ENCODE results near the gene FOXG1. TPM values are rescaled to one million over a fixed set of nuclear protein-coding genes. Genes with fewer than 3 reads are reported as not detected.
A peak's percentile ranks its signal among the peaks of the same experiment; 100 is the strongest.

FOXG1 gene
- total RNA-seq, 1 donor, result 0.63 TPM

DNA sequence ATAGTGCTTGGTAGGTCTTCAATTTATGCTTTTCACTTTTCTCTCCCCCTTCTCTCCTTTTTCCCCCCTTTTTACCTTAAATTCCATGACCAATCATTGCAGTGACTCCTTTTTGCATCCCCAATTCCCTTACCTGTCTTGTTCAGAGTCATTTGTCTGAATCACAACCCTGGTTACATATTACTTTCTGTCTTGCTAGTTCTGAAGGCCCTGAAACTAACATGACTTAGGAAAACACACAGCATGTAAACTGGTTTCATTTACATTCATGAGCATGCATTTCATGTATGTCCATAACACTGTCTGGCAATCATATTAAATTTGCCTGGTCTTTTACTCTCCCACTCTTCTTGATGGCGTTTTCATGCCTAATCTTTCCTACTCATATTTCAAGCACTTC is 20.3 kb upstream of the FOXG1 start:
- no peak for DNase-seq (ENCODE audit: low read depth)
- TF ChIP-seq, protein P1, sequence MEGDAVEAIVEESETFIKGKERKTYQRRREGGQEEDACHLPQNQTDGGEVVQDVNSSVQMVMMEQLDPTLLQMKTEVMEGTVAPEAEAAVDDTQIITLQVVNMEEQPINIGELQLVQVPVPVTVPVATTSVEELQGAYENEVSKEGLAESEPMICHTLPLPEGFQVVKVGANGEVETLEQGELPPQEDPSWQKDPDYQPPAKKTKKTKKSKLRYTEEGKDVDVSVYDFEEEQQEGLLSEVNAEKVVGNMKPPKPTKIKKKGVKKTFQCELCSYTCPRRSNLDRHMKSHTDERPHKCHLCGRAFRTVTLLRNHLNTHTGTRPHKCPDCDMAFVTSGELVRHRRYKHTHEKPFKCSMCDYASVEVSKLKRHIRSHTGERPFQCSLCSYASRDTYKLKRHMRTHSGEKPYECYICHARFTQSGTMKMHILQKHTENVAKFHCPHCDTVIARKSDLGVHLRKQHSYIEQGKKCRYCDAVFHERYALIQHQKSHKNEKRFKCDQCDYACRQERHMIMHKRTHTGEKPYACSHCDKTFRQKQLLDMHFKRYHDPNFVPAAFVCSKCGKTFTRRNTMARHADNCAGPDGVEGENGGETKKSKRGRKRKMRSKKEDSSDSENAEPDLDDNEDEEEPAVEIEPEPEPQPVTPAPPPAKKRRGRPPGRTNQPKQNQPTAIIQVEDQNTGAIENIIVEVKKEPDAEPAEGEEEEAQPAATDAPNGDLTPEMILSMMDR (IDR thresholded peaks at IDR 0.05; ENCODE audit: insufficient read depth, low read length), result no peak
- no peak overlapping the region for H3K4me3 ChIP-seq (ENCODE audit: low read depth, low read length)

DNA sequence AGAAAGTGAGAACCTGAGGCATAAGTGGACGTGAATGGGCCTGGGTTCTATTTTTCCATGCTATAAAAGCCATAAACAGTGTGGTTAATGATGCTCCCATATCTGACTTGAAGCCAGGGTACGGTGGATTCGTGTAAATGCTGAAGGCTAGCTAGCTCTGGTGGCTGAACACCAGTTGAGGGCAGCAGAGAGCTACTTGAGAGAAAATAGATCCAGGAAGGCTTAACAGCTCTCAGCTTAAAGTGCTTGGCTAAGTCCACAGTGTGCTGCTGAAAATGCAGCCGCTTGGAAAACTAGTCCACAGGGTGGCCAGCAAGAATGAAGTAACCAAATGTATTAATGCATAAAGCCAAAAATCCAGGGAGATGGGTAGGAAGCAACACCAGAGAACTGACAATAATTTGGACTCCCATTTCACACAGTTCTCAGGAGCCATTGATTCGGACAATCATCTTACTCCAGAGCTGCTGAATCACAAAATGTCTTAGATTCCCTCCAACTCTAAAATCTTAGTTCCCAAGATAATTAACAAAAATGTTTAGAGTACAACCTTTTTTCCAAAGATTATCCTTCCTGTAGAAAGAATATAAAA is 15.0 kb upstream of the FOXG1 start:
- TF ChIP-seq, protein P1 (IDR thresholded peaks at IDR 0.05; ENCODE audit: insufficient read depth, low read length), result peak; percentile 83
- no peak overlapping the region for H3K4me3 ChIP-seq (ENCODE audit: low read depth, low read length)
- DNase-seq (ENCODE audit: low read depth), result peak; percentile 73

DNA sequence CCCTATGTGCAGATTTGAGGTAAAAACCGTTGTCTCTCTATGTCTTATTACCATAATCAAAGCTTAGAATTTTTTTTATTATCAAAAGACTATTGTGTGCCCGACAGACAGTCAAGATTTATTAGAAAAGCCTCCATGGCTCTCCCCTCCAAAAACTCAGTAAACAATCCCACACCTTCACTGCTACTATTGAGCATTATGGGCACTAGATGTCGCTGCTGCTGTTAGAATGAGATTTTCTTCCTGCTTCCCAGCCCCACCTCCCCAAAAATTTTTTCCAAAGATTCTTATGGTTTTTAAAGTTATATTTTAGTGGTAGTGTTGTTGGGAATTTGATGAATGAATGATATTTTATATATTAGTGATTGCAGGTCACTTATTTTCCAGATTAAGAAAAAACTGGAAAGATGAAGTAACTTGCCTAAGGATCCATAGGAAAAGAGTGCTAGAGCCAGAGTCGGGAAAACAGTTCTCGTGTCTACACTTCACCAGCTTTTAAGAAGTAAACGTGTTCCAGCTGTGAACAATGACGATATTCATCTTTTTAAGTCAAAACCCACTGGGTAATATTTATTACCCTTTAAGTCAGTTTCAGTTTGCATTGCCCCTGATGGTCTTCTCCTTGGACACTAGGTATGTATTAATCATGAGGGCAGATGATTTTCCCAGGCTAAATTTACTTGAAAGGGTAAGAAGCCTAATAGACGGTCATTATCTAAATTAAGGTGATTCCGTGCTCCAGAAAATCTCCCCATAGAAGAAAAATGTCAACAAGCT is 12.2 kb upstream of the FOXG1 start:
- peak; percentile 70 for DNase-seq (ENCODE audit: low read depth)
- TF ChIP-seq, protein P1 (IDR thresholded peaks at IDR 0.05; ENCODE audit: insufficient read depth, low read length), result peak; percentile 76
- no peak overlapping the region for H3K4me3 ChIP-seq (ENCODE audit: low read depth, low read length)

DNA sequence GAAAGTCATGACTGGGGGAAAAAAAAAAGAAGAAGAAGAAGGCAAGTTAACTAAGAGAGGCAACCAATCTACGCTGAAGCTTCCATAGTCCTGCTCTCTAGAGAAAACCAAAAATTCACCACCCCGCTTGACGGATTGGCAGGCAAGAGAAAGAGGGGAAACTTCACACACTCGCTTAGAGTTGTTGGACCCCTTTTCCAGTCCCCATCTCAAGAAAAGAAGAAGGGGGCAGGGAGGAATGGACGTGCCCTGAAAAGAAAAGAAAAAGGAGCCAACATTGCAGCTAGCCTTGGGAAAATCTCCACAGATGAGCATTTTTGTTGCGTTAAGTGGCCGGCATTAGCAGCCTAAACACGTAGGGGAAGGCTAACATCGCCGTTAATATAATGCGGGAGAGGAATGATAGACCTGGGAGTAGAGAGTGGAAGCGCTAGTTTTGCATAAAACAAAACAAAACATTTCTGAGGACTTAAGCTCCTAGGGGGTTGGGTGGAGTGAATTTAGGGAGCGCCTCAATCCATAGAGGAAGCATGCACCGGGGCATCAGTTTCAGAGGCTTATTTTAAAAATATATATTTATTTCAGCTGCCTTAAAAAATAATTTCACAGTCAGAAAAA is 11.3 kb upstream of the FOXG1 start:
- TF ChIP-seq, protein P1 (IDR thresholded peaks at IDR 0.05; ENCODE audit: insufficient read depth, low read length), result no peak
- no peak for DNase-seq (ENCODE audit: low read depth)
- no peak overlapping the region for H3K4me3 ChIP-seq (ENCODE audit: low read depth, low read length)

DNA sequence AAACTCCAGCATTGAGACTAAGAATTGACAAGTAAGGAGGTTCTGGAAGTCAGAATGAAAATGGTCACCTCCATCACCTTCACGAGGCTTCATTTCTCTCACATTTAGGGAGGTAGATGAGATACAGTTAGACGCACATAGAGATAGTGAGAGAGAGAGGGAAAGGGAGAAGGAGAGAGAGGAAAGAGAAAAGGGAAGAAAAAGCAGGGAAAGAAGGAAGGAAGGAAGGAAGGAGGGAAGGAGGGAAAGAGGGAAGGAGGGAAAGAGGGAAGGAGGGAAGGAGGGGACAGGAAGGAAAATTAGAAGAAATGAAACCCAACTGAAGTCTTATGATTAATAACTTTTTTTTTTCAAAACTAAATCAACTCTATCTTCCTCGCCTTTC is 10.7 kb upstream of the FOXG1 start:
- no peak overlapping the region for H3K4me3 ChIP-seq (ENCODE audit: low read depth, low read length)
- DNase-seq (ENCODE audit: low read depth), result no peak
- TF ChIP-seq, protein P1 (IDR thresholded peaks at IDR 0.05; ENCODE audit: insufficient read depth, low read length), result no peak

DNA sequence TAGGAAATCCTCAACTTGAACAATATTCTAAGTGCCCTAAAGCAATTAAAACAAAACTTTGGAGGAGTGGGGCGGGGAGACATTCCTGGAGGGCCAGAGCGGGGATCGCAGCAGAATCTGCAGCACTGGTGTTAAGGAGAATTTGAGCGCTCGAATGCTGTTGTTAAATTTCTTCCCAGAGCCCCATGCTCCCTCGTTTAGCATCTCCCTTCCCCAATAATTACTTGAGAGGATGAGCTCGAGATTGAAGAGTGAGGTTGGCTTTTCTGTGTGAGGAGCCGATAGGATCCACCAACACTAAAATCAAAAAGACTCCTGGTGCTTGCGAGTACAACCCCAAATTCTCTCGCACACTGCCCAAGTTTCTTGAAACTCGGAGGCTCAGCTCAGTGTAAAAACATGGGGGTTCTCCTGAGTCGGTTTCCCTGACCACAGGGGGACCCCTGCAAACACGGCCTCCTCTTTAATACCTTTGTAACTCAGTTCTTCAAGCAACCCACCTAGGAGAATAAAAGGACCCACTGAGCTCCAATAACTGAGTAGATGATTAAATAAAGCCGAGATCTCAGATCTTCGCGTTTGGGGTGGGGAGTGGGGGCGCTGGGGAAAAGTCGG is 10.2 kb upstream of the FOXG1 start:
- H3K4me3 ChIP-seq (ENCODE audit: low read depth, low read length), result no peak overlapping the region
- TF ChIP-seq, protein P1 (IDR thresholded peaks at IDR 0.05; ENCODE audit: insufficient read depth, low read length), result no peak
- DNase-seq (ENCODE audit: low read depth), result no peak
